DND-41 (cell line): ENCODE results near the gene CBX4.
A peak's percentile ranks its signal among the peaks of the same experiment; 100 is the strongest.

Source experiments
- CTCF ChIP-seq: IDR thresholded peaks from 2 replicates; pipeline ENCODE4 v1.5.1; 2012; ENCODE audit warnings: borderline replicate concordance, low read length, moderate library complexity, mild to moderate bottlenecking; ENCODE audit not compliant: poor library complexity, severe bottlenecking; ENCODE audit errors: extremely low read depth
- EZH2 ChIP-seq: IDR thresholded peaks from 3 replicates; pipeline ENCODE4 v1.6.1; 2012; ENCODE audit warnings: borderline replicate concordance, low read depth, mild to moderate bottlenecking, moderate library complexity, low read length, inconsistent platforms; ENCODE audit not compliant: severe bottlenecking

DNA sequence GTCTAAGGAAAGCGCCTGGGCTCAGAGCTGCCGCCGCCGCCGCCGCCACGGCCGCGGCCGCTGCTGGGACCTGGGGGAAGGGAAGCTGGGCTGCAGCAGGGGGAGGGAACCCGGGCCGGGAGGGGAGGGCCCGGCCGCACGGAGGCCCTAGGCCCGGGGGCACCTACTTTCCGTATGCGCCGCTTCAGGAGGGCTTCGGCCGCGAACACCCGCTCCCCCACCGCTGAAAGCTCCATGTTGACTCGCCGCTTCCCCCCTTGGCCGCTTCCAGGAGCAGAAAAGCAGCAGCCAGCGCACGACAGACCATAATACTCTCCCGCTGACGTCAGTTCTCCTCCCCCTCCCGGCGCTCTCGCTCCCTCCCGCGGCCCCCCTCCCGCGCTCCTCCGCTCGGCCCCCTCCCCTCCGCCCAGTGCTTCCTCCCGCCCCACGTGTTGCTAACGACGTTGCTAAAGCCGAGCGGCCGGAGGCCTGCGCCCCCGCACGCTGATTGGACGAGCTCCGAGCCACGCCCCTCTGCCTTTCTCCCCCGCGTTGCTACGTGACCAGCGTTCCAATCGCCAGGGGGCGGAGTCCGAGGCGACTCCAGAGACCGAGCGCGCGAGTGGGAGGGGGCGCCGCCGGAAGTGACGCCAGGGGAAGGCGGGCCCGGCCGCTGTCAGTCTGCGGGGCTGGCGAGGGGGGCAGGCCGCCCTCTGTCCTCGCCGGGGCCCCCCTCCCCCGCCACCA, 42.3 kb downstream of the CBX4 start, which contains the start of gene CBX8:
- TF ChIP-seq CTCF (peak; percentile 4), EZH2 (no peak)
